ENCODE data around the gene CSF2.

GRCh38 chr5:132098621-132099020 lies 25.0 kb downstream of the CSF2 start:
- TF ChIP-seq CTCF (IDR thresholded peaks at IDR 0.05), result no peak
- TF ChIP-seq ZFX (IDR thresholded peaks at IDR 0.05; ENCODE audit: borderline replicate concordance), result no peak

Data from 22Rv1 (cell line).